ENCODE results near the gene RETN.

Gene RETN

DNA sequence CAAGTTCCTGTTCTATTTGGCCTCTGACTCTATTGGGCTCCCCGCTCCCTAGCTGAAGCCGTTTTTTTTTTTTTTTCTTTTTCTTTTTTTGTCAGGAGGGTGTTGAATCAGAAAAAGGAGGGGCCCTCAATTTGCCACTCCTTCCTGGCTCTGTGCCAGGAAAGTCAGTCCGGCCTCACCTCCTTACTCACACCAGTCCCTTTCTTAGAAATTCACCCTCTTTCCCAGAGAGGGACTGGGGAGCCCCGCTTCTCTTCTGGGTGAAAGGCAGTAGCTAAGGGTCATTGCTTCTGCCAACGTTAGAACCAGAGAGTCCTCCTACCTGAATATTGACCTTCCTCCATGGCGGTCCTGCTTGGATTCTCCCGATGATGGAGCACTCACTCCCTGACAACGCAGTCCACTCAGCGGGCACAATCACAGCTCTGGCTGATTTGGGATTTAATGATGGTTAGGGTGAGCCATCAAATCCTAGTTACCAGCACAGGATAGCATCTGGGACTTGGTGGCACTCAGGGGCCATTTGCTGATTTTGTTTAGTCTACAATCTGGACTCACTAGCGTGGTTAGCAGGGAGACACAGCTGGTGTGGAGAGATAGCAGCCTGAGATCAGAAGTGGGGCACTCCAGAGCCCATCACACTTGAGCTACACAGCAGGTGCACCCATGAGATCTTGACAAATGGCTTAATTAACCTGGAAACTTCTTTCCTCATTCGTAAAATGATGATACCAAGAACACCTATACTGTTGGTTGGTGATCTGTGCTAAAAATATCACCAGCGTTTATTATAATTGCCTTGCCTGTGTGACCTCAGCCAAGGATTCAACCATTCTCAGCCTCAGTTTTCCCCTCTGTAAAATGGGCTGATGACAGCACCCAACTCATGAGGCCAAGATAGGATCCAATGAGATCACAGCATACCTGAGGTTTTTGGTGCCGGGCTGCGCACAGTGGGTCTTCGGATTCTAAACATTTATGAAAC lies 30.9 kb downstream of the RETN start:
- TF ChIP-seq, protein P1, sequence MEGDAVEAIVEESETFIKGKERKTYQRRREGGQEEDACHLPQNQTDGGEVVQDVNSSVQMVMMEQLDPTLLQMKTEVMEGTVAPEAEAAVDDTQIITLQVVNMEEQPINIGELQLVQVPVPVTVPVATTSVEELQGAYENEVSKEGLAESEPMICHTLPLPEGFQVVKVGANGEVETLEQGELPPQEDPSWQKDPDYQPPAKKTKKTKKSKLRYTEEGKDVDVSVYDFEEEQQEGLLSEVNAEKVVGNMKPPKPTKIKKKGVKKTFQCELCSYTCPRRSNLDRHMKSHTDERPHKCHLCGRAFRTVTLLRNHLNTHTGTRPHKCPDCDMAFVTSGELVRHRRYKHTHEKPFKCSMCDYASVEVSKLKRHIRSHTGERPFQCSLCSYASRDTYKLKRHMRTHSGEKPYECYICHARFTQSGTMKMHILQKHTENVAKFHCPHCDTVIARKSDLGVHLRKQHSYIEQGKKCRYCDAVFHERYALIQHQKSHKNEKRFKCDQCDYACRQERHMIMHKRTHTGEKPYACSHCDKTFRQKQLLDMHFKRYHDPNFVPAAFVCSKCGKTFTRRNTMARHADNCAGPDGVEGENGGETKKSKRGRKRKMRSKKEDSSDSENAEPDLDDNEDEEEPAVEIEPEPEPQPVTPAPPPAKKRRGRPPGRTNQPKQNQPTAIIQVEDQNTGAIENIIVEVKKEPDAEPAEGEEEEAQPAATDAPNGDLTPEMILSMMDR (IDR thresholded peaks at IDR 0.05) = no peak
- no peak overlapping the region for H3K27ac ChIP-seq
- no peak for DNase-seq (ENCODE audit: low spot score)
- no peak overlapping the region for H3K4me3 ChIP-seq

DNA sequence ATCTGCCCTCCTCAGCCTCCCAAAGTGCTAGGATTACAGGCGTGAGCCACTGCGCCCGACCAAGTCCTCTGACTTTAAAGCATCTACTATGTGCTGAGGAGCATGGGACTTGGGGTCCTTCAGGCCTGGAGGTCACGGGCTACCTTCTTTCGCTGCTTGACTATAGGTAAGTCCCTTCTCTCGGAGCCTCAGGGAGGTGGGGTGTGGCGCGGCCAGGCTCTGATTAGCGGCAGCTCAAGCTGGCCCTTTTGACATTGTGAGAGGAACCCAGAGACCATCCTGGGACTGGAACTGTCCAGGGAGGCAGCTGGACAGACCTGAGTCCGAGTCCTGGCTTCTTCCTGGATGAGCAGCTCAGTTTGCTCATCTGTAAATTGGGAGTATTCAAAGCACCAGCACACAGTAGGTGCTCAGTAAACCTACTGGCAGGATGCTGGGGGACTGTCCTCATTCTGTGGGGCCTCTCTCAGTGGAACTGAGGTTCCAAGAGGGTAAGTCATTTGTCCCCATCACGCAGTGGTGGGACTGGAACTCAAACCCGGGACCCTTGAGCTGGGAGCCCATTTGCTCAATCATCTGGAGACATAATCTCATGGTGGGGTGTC lies 32.3 kb downstream of the RETN start:
- TF ChIP-seq, protein P1 (IDR thresholded peaks at IDR 0.05) = no peak
- H3K27ac ChIP-seq = no peak overlapping the region
- no peak for DNase-seq (ENCODE audit: low spot score)
- no peak overlapping the region for H3K4me3 ChIP-seq

DNA sequence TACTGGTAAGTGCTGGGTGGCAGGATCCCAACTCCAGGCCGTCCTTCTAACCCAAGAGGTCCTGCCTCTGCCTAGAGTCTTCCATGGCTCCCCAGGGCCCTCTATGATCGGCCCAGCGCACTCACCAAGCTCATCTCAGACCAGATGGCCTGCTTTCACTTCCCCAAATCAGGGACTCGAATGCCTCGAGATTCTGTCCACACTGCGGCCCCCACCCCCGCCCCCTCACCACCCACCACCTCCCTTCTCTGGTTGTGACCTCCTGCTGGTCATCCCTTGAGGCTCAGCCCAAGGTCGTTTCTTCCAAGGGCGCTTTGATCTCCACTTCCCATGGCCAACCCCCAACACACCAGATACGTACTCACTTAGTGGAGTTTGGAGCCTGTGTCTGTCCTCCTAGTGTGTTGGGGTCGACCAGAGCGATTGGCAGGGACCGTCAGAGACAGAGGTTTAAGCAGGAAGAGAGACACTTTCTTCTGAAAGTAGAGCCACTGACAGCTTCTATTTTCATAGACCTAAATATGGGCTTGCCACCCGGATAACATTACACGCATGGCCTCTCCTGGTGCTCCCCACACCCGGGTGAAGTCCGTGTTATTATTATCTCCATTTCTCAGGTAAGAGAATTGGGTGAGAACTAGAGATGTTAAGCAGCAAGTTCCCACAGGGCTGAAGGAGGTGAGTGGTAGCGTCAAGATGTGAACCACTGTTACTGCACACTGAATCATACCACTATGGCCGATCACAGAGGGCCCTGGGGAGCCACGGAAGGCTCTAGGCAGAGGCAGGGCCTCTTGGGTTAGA lies 33.0 kb downstream of the RETN start, which contains the start of gene FCER2:
FCER2 (minus strand) TSS at position 478 of the 804 bp plus-strand sequence. CDS start 2,371 bp downstream, outside the sequence.
- Histone ChIP-seq H3K4me3 (no peak within 1 kb of the TSS), H3K27ac (no peak within 1 kb of the TSS)
- no peak for DNase-seq (ENCODE audit: low spot score)
- TF ChIP-seq, protein P1 (IDR thresholded peaks at IDR 0.05) = no peak

DNA sequence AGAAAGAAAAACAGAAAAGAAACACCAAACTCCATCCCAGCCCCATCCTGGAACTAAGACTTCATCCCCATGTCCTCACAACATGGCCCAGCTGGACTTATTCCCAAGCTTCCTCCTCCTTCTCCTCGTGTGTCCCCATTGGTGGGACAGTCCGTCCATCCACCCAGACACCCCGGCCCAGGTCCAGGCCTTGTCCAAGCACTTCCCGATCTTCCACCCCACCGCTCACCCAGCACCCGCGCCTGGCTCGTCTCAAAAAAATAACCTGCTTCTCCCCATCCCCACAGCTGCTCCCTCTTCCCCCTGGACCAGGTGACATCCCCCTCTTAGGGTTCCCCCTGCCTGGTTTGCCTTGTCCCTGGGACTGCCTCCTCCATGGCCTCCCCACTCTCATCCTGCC lies 34.5 kb downstream of the RETN start:
- TF ChIP-seq, protein P1 (IDR thresholded peaks at IDR 0.05) = no peak
- Histone ChIP-seq H3K4me3 (no peak overlapping the region), H3K27ac (no peak overlapping the region)
- DNase-seq (ENCODE audit: low spot score) = no peak

DNA sequence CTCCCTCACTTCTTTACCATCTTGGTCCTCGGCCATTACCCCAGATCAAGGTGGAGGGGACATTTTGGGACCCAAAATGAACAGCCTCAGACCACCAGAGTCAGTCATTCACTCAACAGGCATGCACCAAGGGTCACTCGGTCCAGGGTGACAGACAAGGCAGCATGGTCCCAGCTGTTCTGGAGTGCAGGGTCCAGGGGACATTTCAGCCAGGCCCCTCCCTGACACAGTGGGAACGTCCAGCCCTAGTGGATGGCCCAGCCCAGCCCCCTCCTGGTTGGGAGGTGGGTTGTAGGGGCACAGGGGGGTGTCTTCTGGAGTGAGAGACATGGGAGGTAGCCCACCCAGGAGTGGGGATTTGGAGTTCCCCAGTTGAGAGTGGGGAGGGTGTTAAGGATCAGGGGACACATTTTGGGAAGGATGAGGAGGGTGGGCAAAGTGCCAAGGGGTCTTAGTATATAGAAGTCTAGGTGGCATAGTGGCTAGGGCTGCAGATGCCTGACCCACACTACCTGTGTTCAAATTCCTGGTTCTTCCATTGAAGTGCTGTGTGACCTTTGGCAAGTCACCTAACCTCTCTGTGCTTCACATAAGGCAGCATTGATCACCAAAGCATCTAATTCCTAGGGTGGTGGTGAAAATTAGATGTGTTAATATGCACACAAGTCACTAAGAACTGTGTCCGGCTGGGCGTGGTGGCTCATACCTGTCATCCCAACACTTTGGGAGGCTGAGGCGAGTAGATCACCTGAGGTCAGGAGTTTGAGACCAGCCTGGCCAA lies 35.6 kb downstream of the RETN start:
- H3K27ac ChIP-seq = no peak overlapping the region
- H3K4me3 ChIP-seq = no peak overlapping the region
- TF ChIP-seq, protein P1 (IDR thresholded peaks at IDR 0.05) = no peak
- DNase-seq (ENCODE audit: low spot score) = no peak
